HG03097 (cell line): ENCODE results near the gene ANKRD34A.

Experiments
- ATAC-seq: cut with Tn5 transposase; IDR thresholded peaks from one replicate; pipeline ENCODE4 v1.9.1; 2021; ENCODE audit not compliant: unreplicated experiment, low FRiP score

Gene ANKRD34A

DNA sequence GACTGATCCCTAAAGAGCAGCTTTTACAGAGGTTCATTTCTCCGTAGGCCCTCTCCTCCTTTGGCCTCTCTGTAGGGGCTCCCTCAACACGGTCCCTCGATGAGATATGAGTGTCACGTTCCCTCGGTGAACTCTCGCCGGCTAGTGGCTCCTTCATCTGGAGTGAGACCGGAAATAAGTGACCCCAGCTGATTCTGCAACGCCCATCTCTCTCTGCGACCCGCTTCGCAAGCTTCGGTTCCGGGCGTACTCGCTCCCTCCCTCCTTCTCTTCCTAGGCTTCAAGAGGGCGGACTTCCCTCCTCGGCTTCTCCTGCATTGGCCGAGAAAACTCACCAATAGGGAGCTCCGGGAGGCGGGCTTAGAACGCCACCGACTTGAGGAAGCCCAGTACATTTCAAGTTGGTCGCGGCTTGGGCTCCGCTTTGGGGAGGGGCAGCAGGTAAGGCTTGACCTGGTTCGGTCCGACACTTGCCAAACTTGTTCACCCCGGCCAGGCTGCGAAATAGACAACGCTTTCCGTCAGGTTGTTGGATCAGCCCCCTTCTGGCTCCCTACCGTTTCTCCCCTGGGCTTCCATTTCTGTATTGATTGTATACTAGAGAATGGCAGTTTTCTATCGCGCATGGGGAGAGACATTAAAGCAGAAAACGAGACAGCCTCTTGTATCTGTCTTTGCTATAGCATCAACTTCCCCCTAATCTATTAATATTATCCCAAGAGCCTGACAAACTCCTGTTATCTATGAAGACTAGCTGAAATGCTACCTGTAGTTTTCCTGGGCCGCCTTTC, at the start of gene ANKRD34A, which contains the start of gene POLR3GL:
Gene ANKRD34A (minus strand): TSS at position 248 of the 791 bp plus-strand sequence. CDS start 2,816 bp downstream, outside the sequence.
Gene POLR3GL (plus strand): TSS at position 363 of the 791 bp plus-strand sequence. CDS start 10,176 bp downstream, outside the sequence.
- peak; percentile 84 for ATAC-seq

GRCh38 chr1:146013559-146013922, 49.2 kb upstream of the ANKRD34A start:
- ATAC-seq, result no peak

DNA sequence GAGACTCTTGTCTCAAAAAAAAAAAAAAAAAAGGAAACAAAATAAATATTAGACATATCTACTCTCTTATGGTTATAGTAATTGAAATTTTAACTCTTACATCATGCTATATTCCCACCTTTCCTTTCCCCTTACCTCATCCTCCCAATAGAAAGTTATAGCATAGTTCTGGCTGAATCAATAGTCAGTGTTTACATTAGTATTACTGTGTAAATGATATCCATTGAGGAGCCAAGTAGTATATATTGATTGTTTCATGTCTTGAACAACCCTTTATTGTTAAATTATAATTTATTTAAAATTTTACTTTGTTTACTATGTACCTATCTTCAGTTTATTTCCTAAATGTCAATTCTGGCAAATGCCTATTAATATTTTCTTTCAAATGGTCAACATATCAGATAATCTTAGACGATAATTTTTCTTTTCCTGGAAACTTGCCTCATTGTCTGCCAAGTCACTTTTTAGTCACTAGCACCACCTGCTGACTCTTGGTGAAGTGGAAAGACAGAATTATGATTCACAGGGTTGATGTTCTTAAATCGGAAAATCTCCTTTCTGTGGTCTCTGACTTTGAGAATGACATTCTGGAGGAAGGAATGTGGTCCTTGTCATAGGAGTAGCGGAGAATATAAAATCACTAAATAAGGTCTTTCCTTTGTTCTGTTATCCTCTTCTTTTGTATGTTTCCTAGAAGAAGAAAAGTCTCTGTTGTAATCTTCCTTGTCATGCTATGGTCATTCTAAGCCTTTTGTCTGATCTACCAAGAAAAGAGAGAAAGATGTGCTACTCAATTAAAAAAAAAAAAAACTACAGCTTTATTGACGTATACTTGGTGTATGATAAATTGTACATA, 48.6 kb upstream of the ANKRD34A start:
- no peak for ATAC-seq

GRCh38 chr1:146010126-146010738, 45.9 kb upstream of the ANKRD34A start:
- ATAC-seq, result no peak

- no peak for ATAC-seq
Observed at GRCh38 chr1:146007489-146008133, 43.2 kb upstream of the ANKRD34A start.

GRCh38 chr1:146001709-146002108, 37.3 kb upstream of the ANKRD34A start:
- no peak for ATAC-seq

DNA sequence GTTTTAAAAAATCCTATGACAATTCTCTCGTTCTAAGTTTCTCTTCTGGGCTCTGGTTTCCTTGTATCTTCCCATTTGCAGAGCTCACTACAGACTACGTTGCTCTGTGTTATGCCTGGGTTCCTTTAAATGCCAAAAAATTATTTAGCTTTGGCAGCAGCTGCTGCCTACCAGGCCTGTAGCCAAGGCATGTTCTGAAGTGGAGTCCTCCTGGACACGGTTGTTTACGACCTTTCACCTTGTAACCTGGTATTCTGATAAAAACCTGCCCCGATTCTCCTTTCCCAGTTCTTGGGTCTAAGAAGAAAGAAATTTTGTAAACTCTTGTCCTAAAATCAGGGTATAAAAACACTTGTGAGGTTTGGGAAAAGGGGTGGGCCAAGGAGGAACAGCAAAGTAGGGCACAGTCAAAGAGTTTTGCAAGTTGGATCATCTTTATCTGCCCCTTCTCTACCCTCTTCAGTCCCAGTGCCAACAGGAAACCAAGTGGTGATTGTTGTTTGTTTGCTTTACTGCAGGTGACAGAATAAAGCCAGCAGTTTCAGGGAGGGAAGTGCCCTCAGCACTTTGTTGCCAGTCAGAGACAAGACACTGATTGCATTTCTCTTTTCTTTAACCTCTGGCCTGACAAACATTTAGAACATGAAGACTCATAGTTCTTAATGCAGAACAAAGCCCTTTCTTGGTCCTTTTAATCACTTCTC, 35.1 kb upstream of the ANKRD34A start:
- ATAC-seq, result no peak

GRCh38 chr1:145997718-145998023, 33.3 kb upstream of the ANKRD34A start:
- ATAC-seq, result no peak

- ATAC-seq, result peak; percentile 31
Observed at GRCh38 chr1:145997016-145997717, 32.8 kb upstream of the ANKRD34A start.

- ATAC-seq, result peak; percentile 91
Observed at GRCh38 chr1:145996433-145997015, 32.1 kb upstream of the ANKRD34A start, which contains the start of gene TXNIP. TSS of gene TXNIP (minus strand) at chr1:145996579. CDS start at chr1:145996266, 313 bp downstream.

GRCh38 chr1:145995964-145996432, 31.6 kb upstream of the ANKRD34A start:
- ATAC-seq, result no peak

DNA sequence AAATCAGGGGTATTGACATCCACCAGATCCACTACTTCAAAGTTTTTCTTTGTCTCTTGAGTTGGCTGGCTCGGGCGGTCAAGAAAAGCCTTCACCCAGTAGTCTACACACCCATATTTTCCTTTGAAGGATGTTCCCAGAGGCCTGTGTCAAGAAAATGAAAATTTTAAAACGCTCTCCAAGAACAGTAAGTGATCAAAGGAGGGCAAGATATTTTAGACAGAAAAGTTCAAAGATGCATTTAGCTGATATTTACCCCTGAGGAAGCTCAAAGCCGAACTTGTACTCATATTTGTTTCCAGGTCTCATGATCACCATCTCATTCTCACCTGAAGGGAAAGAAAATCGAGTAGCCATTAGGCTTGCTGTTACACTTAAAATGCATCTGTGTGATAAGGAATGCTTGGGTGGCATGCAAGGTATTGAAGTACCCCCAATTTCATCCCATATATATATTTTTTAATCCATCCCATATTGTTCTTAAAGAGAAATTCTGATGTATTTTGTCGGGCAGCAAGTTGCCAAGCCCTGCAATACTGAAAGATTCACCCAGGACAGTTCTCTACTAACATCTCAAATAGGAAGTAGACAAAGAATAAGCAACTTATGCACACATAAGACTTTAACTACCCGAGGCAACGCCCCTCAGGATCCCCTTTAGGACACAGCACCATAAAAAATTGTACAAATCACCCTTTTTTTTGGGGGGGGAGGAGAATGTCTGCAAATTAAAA, 30.9 kb upstream of the ANKRD34A start:
- ATAC-seq, result no peak

DNA sequence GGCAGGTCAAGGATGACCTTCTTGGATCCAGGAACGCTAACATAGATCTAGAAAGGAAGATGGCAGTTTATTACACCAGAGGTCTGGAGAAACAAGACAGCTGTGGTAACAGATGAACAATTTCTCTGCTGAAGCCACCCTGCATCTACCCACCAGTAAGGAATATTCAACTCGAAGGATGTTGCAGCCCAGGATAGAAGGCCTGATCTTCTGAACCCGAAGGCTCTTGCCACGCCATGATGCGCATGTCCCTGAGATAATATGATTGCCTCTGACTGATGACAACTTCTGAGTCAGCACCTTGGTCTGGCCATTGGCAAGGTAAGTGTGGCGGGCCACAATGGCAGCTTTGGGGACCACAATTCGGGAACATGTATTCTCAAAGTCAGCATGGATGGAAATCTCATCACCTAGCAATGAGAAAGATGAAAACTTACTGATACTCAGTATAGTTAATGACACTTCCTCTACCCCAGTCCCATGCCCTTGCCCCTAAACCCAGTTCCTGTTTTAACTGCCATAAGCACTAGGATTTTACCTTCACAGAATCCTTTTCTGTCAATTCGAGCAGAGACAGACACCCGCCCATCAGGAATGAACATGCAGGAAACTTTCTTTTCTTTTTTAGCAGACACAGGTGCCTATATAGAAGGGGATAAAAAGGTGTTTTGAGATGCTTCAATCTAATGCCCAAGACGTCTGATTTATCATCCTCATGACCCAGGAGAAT, 30.2 kb upstream of the ANKRD34A start:
- ATAC-seq, result no peak

DNA sequence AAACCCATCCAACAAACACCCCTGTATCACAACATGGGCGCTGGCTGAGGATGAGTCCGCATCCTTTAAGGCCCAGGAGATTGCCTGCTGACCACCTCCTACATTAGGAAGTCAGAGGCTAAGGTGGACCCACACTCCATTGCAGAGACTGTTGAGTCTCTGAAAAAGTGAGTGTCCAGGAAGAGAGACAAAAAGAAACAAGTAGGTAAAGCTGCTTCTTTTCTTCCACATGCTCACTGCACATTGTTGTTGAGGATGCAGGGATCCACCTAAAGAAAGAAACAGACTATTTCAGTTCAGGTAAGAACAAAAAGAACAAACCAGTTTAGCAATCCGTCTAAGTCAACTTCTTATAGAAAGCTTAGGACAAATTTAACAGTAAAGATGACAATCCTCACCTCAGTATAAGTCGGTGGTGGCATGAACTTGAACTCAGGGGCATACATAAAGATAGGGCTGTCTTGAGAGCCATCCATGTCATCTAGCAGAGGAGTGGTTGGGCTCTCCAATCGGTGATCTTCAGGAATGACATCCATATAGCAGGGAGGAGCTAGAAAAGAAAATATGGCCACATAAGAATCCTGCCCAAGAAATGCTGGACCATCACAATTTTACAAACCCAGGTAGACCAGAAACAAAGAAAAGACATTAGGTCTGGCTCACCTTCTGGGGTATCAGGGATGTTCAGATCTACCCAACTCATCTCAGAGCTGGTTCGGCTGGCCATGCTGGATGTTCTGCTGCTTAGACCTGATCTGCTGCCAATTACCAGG, 29.4 kb upstream of the ANKRD34A start:
- no peak for ATAC-seq

- ATAC-seq, result no peak
Observed at GRCh38 chr1:145992958-145993617, 28.7 kb upstream of the ANKRD34A start.

DNA sequence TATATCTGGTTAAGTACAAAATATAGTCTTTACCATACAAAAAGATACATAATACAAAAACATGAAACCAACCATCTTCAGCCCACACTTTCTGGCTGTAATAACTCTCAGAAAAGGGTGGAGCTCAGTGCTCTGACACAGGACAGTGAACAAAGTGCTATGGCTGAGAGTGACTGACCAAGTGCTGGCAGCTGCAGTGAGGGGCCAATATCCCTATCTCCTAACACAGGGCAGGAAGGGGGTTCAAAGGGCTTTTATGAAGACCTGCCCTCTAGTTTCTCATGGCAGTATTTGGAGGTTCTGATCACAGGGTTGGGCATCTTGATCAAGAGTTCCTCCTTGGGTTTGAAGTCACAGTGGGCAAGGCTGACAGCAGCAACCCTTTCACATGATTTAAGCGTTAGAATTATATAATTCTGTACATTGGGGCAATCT, 28.1 kb upstream of the ANKRD34A start:
- no peak for ATAC-seq
